ENCODE measurements around the gene LHX6.

The LHX6 gene

GRCh38 chr9:122228568-122229484 lies at the start of gene LHX6:
Gene LHX6, minus strand, starts transcription at chr9:122228957. Its CDS starts 217 bp downstream, at chr9:122228740.
- Histone ChIP-seq H3K27me3 (peaks cover 59% of the 10 kb centered on the region), H3K9ac (peak within 1 kb of the TSS; percentile 41; the same call in 1 of the 2 replicates), H3K4me3 (peak within 1 kb of the TSS; percentile 64), H3K9me3 (peaks cover 8% of the 10 kb centered on the region; the same call in 1 of the 2 replicates), H4K20me1 (peaks cover 18% of the 10 kb centered on the region; the same call in 1 of the 2 replicates), H3K4me1 (peaks cover 14% of the 10 kb centered on the region), H3K4me2 (peak within 1 kb of the TSS; percentile 96), H3K36me3 (no peaks in the 10 kb centered on the region), H3K27ac (no peak within 1 kb of the TSS)
- no peak for TF ChIP-seq Cebpa-rat (IDR thresholded peaks at IDR 0.05)

DNA sequence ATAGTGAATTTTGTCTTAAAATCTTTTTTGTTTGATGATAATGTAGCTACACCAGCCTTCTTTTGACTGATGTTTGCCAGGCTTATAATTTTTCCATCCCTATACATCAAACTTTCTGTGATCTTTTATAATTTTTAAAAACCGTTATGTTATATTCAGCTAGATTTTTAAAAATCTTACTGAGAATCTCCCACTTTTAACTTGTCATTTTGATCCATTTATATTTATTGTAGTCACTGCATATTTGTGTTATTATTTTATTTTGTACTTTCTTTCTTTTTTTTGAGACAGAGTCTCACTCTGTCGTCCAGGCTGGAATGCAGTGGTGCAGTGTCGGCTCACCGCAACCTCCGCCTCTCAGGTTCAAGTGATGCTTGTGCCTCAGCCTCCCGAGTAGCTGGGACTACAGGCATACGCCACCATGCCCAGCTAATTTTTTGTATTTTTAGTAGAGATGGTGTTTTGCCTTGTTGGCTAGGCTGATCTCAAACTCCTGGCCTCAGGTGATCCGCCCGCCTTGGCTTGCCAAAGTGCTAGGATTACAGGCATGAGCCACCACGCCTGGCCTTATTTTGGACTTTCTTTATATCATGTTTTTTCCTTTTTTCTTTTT lies 48.6 kb upstream of the LHX6 start:
- no peak overlapping the region for H3K4me3 ChIP-seq
- H3K27me3 ChIP-seq, result no peaks in the 10 kb centered on the region
- peaks cover 37% of the 10 kb centered on the region for H3K9me3 ChIP-seq
- H3K36me3 ChIP-seq, result peaks cover 79% of the 10 kb centered on the region
- peaks cover 13% of the 10 kb centered on the region; the same call in 1 of the 2 replicates for H3K4me1 ChIP-seq
- H3K9ac ChIP-seq, result no peak overlapping the region
- no peak overlapping the region for H3K27ac ChIP-seq
- TF ChIP-seq Cebpa-rat (IDR thresholded peaks at IDR 0.05), result no peak
- H4K20me1 ChIP-seq, result peaks cover 24% of the 10 kb centered on the region; the same call in 1 of the 2 replicates
- H3K4me2 ChIP-seq, result no peak overlapping the region

DNA sequence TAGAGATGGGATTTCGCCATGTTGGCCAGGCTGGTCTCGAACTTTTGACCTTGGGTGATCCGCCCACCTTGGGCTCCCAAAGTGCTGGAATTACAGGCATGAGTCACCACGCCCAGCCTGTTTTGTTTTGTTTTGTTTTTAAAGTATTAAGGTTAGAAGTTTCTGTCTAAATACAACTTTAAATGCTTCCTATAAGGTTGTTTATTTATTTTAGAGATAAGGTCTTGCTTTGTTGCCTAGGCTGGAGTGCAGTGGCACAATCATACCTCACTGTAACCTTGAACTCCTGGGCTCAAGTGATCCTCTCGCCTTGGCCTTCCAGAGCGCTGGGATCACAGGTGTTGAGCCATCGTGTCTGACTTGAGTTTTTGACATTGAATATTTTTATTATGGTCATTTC lies 47.3 kb upstream of the LHX6 start:
- peaks cover 16% of the 10 kb centered on the region; the same call in 1 of the 2 replicates for H4K20me1 ChIP-seq
- peaks cover 11% of the 10 kb centered on the region; the same call in 1 of the 2 replicates for H3K4me1 ChIP-seq
- no peak overlapping the region for H3K4me3 ChIP-seq
- no peak overlapping the region for H3K9ac ChIP-seq
- H3K27ac ChIP-seq, result no peak overlapping the region
- no peaks in the 10 kb centered on the region for H3K27me3 ChIP-seq
- H3K9me3 ChIP-seq, result peaks cover 37% of the 10 kb centered on the region
- no peak overlapping the region for H3K4me2 ChIP-seq
- TF ChIP-seq Cebpa-rat (IDR thresholded peaks at IDR 0.05), result no peak
- peaks cover 77% of the 10 kb centered on the region for H3K36me3 ChIP-seq

DNA sequence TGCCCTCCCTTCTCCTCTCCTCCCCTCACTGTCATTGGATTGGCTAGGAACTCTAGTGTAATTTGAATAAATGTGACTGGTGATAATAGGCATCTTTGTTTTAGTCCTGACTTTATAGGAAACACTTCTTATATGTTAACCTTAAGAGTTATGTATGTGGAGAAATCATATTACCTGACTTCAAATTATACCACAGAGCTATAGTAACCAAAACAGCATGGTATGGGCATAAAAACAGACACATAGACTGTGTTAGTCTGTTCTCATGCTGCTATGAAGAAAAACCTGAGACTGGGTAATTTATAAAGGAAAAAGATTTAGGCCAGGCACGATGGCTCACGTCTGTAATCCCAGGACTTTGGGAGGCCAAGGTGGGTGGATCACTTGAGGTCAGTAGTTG lies 45.3 kb upstream of the LHX6 start:
- Histone ChIP-seq H3K36me3 (peaks cover 68% of the 10 kb centered on the region), H3K27ac (no peak overlapping the region), H4K20me1 (peaks cover 4% of the 10 kb centered on the region; the same call in 1 of the 2 replicates), H3K27me3 (no peaks in the 10 kb centered on the region), H3K4me2 (no peak overlapping the region), H3K4me1 (no peaks in the 10 kb centered on the region), H3K9ac (no peak overlapping the region), H3K9me3 (peaks cover 37% of the 10 kb centered on the region), H3K4me3 (no peak overlapping the region)
- TF ChIP-seq Cebpa-rat (IDR thresholded peaks at IDR 0.05), result no peak

DNA sequence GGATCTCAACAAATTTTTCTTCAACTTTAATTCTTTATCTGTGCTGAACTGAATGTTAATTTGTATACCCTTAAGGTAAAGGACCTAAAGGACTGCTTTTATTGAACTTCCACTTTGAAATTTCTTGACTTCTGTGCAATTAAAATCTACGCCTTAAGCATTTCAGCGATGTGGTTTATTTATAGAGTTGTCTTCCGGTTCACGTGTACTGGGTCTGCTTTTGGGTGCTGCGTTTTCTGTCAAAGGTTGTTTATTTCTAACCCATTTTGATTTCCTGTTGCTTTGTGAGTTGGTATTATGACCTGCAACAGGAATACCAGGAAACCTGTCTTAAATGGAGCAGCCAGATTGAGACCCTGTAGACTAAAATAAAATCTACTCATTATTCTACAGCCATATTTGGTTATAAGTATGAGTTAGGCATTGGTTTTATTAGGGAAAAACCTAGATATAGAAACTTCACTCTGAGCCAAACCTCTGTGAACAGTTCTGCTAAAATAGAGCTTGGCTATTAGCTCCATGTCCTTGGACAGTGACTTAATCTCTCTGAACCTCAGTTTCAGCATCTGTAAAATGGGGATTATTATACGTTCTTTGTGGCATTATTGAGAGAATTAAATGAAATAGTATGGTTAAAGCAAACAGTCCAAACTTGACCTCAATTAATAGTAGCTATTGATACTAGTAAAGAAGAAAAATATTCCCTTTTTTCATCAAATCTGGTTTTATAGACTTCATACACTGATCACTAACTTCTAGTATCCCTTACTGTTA lies 39.5 kb upstream of the LHX6 start:
- H3K9me3 ChIP-seq, result no peaks in the 10 kb centered on the region
- no peaks in the 10 kb centered on the region for H3K27me3 ChIP-seq
- peaks cover 10% of the 10 kb centered on the region for H4K20me1 ChIP-seq
- H3K4me3 ChIP-seq, result peak overlapping the region; percentile 2; the same call in 1 of the 2 replicates
- peak overlapping the region; percentile 9; the same call in 1 of the 2 replicates for H3K9ac ChIP-seq
- TF ChIP-seq Cebpa-rat (IDR thresholded peaks at IDR 0.05), result no peak
- H3K36me3 ChIP-seq, result peaks cover 25% of the 10 kb centered on the region
- peak overlapping the region; percentile 35; the same call in 1 of the 2 replicates for H3K27ac ChIP-seq
- H3K4me2 ChIP-seq, result peak overlapping the region; percentile 71
- H3K4me1 ChIP-seq, result peaks cover 38% of the 10 kb centered on the region

- Histone ChIP-seq H3K4me3 (peak overlapping the region; percentile 87), H3K4me2 (peak overlapping the region; percentile 96), H3K9me3 (no peaks in the 10 kb centered on the region), H3K9ac (peak overlapping the region; percentile 91), H3K4me1 (peaks cover 56% of the 10 kb centered on the region), H3K27me3 (no peaks in the 10 kb centered on the region), H4K20me1 (peaks cover 39% of the 10 kb centered on the region), H3K27ac (peak overlapping the region; percentile 90), H3K36me3 (peaks cover 16% of the 10 kb centered on the region)
- TF ChIP-seq Cebpa-rat (IDR thresholded peaks at IDR 0.05), result no peak
These were observed 36.6 kb upstream of the LHX6 start for GRCh38 chr9:122265149-122265915.

GRCh38 chr9:122264360-122265148 lies 35.8 kb upstream of the LHX6 start, which contains the start of the genes MRRF and RBM18:
Gene MRRF, plus strand, starts transcription at chr9:122264882. Its CDS starts 6,010 bp downstream, at chr9:122270892.
Gene RBM18, minus strand, starts transcription at chr9:122264840. Its CDS starts 3,348 bp downstream, at chr9:122261492.
- Histone ChIP-seq H3K4me3 (peak within 1 kb of the TSS; percentile 87), H3K9me3 (no peaks in the 10 kb centered on the region), H3K4me1 (peaks cover 56% of the 10 kb centered on the region), H3K27me3 (no peaks in the 10 kb centered on the region), H3K9ac (peak within 1 kb of the TSS; percentile 91), H3K4me2 (peak within 1 kb of the TSS; percentile 96), H3K27ac (peak within 1 kb of the TSS; percentile 90), H4K20me1 (peaks cover 43% of the 10 kb centered on the region), H3K36me3 (peaks cover 24% of the 10 kb centered on the region)
- TF ChIP-seq Cebpa-rat (IDR thresholded peaks at IDR 0.05), result no peak

DNA sequence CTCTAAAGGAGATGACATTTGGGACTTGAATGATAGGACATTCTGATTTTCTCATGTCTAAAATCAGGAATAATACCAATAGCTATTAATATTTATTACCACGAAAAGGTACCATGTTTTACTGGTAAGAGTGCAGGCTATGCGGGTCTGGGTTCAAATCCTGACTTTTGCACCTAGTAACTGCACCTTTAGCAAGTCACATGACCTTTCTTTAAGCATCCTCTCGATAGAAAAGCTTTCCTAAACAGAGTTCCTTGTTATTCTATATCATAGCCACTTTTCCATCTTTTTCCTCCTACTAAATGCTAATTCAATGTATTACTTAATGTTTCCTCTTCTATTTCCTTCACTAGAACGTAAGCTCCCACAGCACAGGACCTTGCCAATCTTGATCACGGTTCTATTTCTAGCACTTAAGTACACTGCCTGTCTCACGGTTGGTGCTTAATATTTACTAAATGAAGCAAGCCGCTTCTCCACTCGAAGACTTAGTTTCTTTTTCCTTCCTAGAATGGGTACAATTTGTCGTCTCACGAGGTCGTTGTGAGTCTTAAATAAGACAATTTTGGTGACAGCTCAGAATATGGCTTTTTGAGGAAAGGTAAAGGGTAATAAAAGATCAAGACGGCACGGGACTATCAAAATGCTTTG lies 35.1 kb upstream of the LHX6 start:
- no peaks in the 10 kb centered on the region for H3K27me3 ChIP-seq
- peak overlapping the region; percentile 91 for H3K9ac ChIP-seq
- H3K27ac ChIP-seq, result peak overlapping the region; percentile 90
- peaks cover 43% of the 10 kb centered on the region for H4K20me1 ChIP-seq
- H3K4me2 ChIP-seq, result peak overlapping the region; percentile 96
- TF ChIP-seq Cebpa-rat (IDR thresholded peaks at IDR 0.05), result no peak
- H3K4me3 ChIP-seq, result peak overlapping the region; percentile 87
- H3K4me1 ChIP-seq, result peaks cover 56% of the 10 kb centered on the region
- H3K9me3 ChIP-seq, result no peaks in the 10 kb centered on the region
- peaks cover 31% of the 10 kb centered on the region for H3K36me3 ChIP-seq
